Measurements from ENCODE around the gene DEPDC1B.
"Not testable (repeated sequence)": the region's sequence is repeated elsewhere in the genome, so short reads cannot be mapped to it uniquely, and the experiment has no call there.

DEPDC1B gene

GRCh38 chr5:60738933-60739332, 39.0 kb upstream of the DEPDC1B start:
- Histone ChIP-seq H2BK15ac (ENCODE audit: low read length) (no peak overlapping the region), H3K27me3 (ENCODE audit: control insufficient read depth in 3 of 3, insufficient read depth in 3 of 3, low read depth in 1 of 3, low read length in 3 of 3) (no peaks in the 10 kb centered on the region), H3K9ac (ENCODE audit: low read depth, low read length, poor library complexity) (no peak overlapping the region), H3K9me3 (replicated peaks in 1 of 2; ENCODE audit: control insufficient read depth in 2 of 2, insufficient read depth in 1 of 2, low read depth in 1 of 2, low read length in 2 of 2) (peaks cover 0 to 3% of the 10 kb centered on the region in 2 donors), H3K79me1 (ENCODE audit: low read depth, low read length) (no peaks in the 10 kb centered on the region), H3K4me1 (ENCODE audit: control insufficient read depth in 2 of 2, insufficient read depth in 1 of 2, low read depth in 1 of 2, low read length in 2 of 2) (no peaks in the 10 kb centered on the region), H3K4me3 (ENCODE audit: low read length in 2 of 2) (no peak overlapping the region), H3K27ac (replicated peaks; ENCODE audit: low read length) (no peak overlapping the region), H2BK5ac (ENCODE audit: low read length) (no peak overlapping the region), H2BK12ac (ENCODE audit: low read length) (no peak overlapping the region), H3K23ac (ENCODE audit: low read depth, low read length, poor library complexity) (no peak overlapping the region), H3K36me3 (replicated peaks in 1 of 2; ENCODE audit: control insufficient read depth in 2 of 2, insufficient read depth in 2 of 2, low read length in 2 of 2) (no peaks in the 10 kb centered on the region), H2AK5ac (ENCODE audit: low read depth, low read length) (no peak overlapping the region), H3K4me2 (ENCODE audit: insufficient read depth, low read length, poor library complexity, severe bottlenecking) (no peak overlapping the region), H4K8ac (ENCODE audit: low read depth, low read length) (no peak overlapping the region), H2BK120ac (ENCODE audit: low read depth, low read length) (no peak overlapping the region), H3K4ac (ENCODE audit: low read length) (no peak overlapping the region), H3K14ac (ENCODE audit: low read length) (no peak overlapping the region), H2AFZ (ENCODE audit: low read length) (no peak overlapping the region), H4K91ac (ENCODE audit: low read depth, low read length, poor library complexity) (no peak overlapping the region), H3K18ac (ENCODE audit: low read length) (no peak overlapping the region)
- no peak for DNase-seq (ENCODE audit: low spot score)
- WGBS, 2 donors (ENCODE audit: extremely low coverage in 2 of 2, insufficient read length in 2 of 2, insufficient replicate concordance in 1 of 2): no CpG with 5 or more reads among the region's 3 CpGs

DNA sequence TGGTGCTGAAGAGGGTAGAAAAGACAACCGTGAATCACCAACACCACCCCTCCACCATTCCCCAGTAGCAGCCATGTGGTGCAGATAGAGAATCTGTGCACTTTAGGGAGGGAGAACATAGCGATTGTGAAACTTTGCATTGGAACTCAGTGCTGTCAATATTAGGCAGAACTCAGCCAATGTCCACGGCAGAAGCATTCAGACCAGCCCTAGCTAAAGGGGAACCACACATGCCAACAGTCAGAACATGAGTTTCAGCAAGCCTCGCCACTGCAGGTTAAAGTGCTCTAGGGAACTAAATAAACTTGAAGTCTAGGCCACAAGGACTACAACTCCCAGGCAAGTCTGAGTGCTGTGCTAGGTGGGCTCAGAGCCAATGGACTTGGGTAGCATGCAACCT, 38.5 kb upstream of the DEPDC1B start:
- no CpG with 5 or more reads among the region's 4 CpGs for WGBS, 2 donors (ENCODE audit: extremely low coverage in 2 of 2, insufficient read length in 2 of 2, insufficient replicate concordance in 1 of 2)
- no peaks in the 10 kb centered on the region for H3K79me1 ChIP-seq (ENCODE audit: low read depth, low read length)
- no peak overlapping the region for H3K23ac ChIP-seq (ENCODE audit: low read depth, low read length, poor library complexity)
- no peak overlapping the region for H3K18ac ChIP-seq (ENCODE audit: low read length)
- no peak overlapping the region for H4K91ac ChIP-seq (ENCODE audit: low read depth, low read length, poor library complexity)
- H2AFZ ChIP-seq (ENCODE audit: low read length): no peak overlapping the region
- DNase-seq (ENCODE audit: low spot score): no peak
- no peak overlapping the region for H3K14ac ChIP-seq (ENCODE audit: low read length)
- no peak overlapping the region for H2BK15ac ChIP-seq (ENCODE audit: low read length)
- H3K27me3 ChIP-seq (ENCODE audit: control insufficient read depth in 3 of 3, insufficient read depth in 3 of 3, low read depth in 1 of 3, low read length in 3 of 3): no peaks in the 10 kb centered on the region
- H2BK5ac ChIP-seq (ENCODE audit: low read length): no peak overlapping the region
- H3K4me2 ChIP-seq (ENCODE audit: insufficient read depth, low read length, poor library complexity, severe bottlenecking): no peak overlapping the region
- H3K9me3 ChIP-seq (replicated peaks in 1 of 2; ENCODE audit: control insufficient read depth in 2 of 2, insufficient read depth in 1 of 2, low read depth in 1 of 2, low read length in 2 of 2): peaks cover 0 to 3% of the 10 kb centered on the region in 2 donors
- H4K8ac ChIP-seq (ENCODE audit: low read depth, low read length): peak overlapping the region; percentile 76
- no peak overlapping the region for H2AK5ac ChIP-seq (ENCODE audit: low read depth, low read length)
- no peak overlapping the region for H2BK120ac ChIP-seq (ENCODE audit: low read depth, low read length)
- H3K36me3 ChIP-seq (replicated peaks in 1 of 2; ENCODE audit: control insufficient read depth in 2 of 2, insufficient read depth in 2 of 2, low read length in 2 of 2): no peaks in the 10 kb centered on the region
- H3K4me1 ChIP-seq (ENCODE audit: control insufficient read depth in 2 of 2, insufficient read depth in 1 of 2, low read depth in 1 of 2, low read length in 2 of 2): no peaks in the 10 kb centered on the region
- H2BK12ac ChIP-seq (ENCODE audit: low read length): no peak overlapping the region
- no peak overlapping the region for H3K27ac ChIP-seq (replicated peaks; ENCODE audit: low read length)
- H3K9ac ChIP-seq (ENCODE audit: low read depth, low read length, poor library complexity): no peak overlapping the region
- H3K4me3 ChIP-seq (ENCODE audit: low read length in 2 of 2): no peak overlapping the region
- H3K4ac ChIP-seq (ENCODE audit: low read length): no peak overlapping the region

- not testable (repeated sequence) for H4K8ac ChIP-seq (ENCODE audit: low read depth, low read length); H3K79me1 ChIP-seq (ENCODE audit: low read depth, low read length); H2BK12ac ChIP-seq (ENCODE audit: low read length); H3K9me3 ChIP-seq (replicated peaks in 1 of 2; ENCODE audit: control insufficient read depth in 2 of 2, insufficient read depth in 1 of 2, low read depth in 1 of 2, low read length in 2 of 2); H3K36me3 ChIP-seq (replicated peaks in 1 of 2; ENCODE audit: control insufficient read depth in 2 of 2, insufficient read depth in 2 of 2, low read length in 2 of 2); H2AK5ac ChIP-seq (ENCODE audit: low read depth, low read length); H3K23ac ChIP-seq (ENCODE audit: low read depth, low read length, poor library complexity); H3K4me1 ChIP-seq (ENCODE audit: control insufficient read depth in 2 of 2, insufficient read depth in 1 of 2, low read depth in 1 of 2, low read length in 2 of 2); H4K91ac ChIP-seq (ENCODE audit: low read depth, low read length, poor library complexity); H2AFZ ChIP-seq (ENCODE audit: low read length); H2BK5ac ChIP-seq (ENCODE audit: low read length); H3K27ac ChIP-seq (replicated peaks; ENCODE audit: low read length); H2BK120ac ChIP-seq (ENCODE audit: low read depth, low read length); H3K9ac ChIP-seq (ENCODE audit: low read depth, low read length, poor library complexity); H3K4me3 ChIP-seq (ENCODE audit: low read length in 2 of 2); H3K27me3 ChIP-seq (ENCODE audit: control insufficient read depth in 3 of 3, insufficient read depth in 3 of 3, low read depth in 1 of 3, low read length in 3 of 3); H3K18ac ChIP-seq (ENCODE audit: low read length); H3K14ac ChIP-seq (ENCODE audit: low read length); H3K4me2 ChIP-seq (ENCODE audit: insufficient read depth, low read length, poor library complexity, severe bottlenecking); H2BK15ac ChIP-seq (ENCODE audit: low read length); DNase-seq (ENCODE audit: low spot score); H3K4ac ChIP-seq (ENCODE audit: low read length)
Observed at GRCh38 chr5:60730858-60731257, 30.9 kb upstream of the DEPDC1B start.

- DNase-seq (ENCODE audit: low spot score): no peak
- Histone ChIP-seq H3K27ac (replicated peaks; ENCODE audit: low read length) (no peak overlapping the region), H4K8ac (ENCODE audit: low read depth, low read length) (no peak overlapping the region), H2AK5ac (ENCODE audit: low read depth, low read length) (no peak overlapping the region), H2BK120ac (ENCODE audit: low read depth, low read length) (no peak overlapping the region), H2BK5ac (ENCODE audit: low read length) (no peak overlapping the region), H3K27me3 (ENCODE audit: control insufficient read depth in 3 of 3, insufficient read depth in 3 of 3, low read depth in 1 of 3, low read length in 3 of 3) (peaks cover 0 to 2% (median 0%) of the 10 kb centered on the region in 3 experiments), H2BK15ac (ENCODE audit: low read length) (no peak overlapping the region), H3K79me1 (ENCODE audit: low read depth, low read length) (no peaks in the 10 kb centered on the region), H3K4me1 (ENCODE audit: control insufficient read depth in 2 of 2, insufficient read depth in 1 of 2, low read depth in 1 of 2, low read length in 2 of 2) (no peaks in the 10 kb centered on the region), H3K4me3 (ENCODE audit: low read length in 2 of 2) (no peak overlapping the region), H3K23ac (ENCODE audit: low read depth, low read length, poor library complexity) (no peak overlapping the region), H4K91ac (ENCODE audit: low read depth, low read length, poor library complexity) (no peak overlapping the region), H3K9ac (ENCODE audit: low read depth, low read length, poor library complexity) (no peak overlapping the region), H3K9me3 (replicated peaks in 1 of 2; ENCODE audit: control insufficient read depth in 2 of 2, insufficient read depth in 1 of 2, low read depth in 1 of 2, low read length in 2 of 2) (no peaks in the 10 kb centered on the region), H3K4ac (ENCODE audit: low read length) (no peak overlapping the region), H3K36me3 (replicated peaks in 1 of 2; ENCODE audit: control insufficient read depth in 2 of 2, insufficient read depth in 2 of 2, low read length in 2 of 2) (no peaks in the 10 kb centered on the region), H3K14ac (ENCODE audit: low read length) (no peak overlapping the region), H2AFZ (ENCODE audit: low read length) (no peak overlapping the region), H2BK12ac (ENCODE audit: low read length) (no peak overlapping the region), H3K4me2 (ENCODE audit: insufficient read depth, low read length, poor library complexity, severe bottlenecking) (no peak overlapping the region), H3K18ac (ENCODE audit: low read length) (no peak overlapping the region)
- WGBS, 2 donors (ENCODE audit: extremely low coverage in 2 of 2, insufficient read length in 2 of 2, insufficient replicate concordance in 1 of 2): no CpG with 5 or more reads among the region's 1 CpG
Observed at GRCh38 chr5:60727033-60727679, 27.2 kb upstream of the DEPDC1B start.

Measured in neuronal stem cell (in vitro differentiated cells).